Right ventricle myocardium inferior (tissue), 1 donor: ENCODE results near the gene GP2. TPM values are rescaled to one million over a fixed set of nuclear protein-coding genes. Genes with fewer than 3 reads are reported as not detected.

Source experiments
- ATAC-seq: fragments of 200-7000 bp; cut with Tn5 transposase; one replicate; pipeline ENCODE4 v1.9.1; 2020; ENCODE audit warnings: mild to moderate bottlenecking, moderate library complexity
- DNase-seq: peaks from one replicate; pipeline ENCODE4 v3.0.0; 2021; ENCODE audit errors: missing footprints
- intact Hi-C: fragments of 100-400 bp; cut with DNase I; formaldehyde crosslinking; loops from one replicate; pipeline ENCODE4 v1.11.0; 2022
- total RNA-seq: library from RNA; stranded (reverse); fragmentation: NEBNext Ultra II Directional; extraction: Animal tissue kit (Norgen Biotek cat#: 25700); gene quantifications from one replicate; pipeline ENCODE4 v1.2.1, GENCODE V29; 2021
- donor health status: DM: no; HTN: yes; CAD: no; lungs with severe emphysema.

GP2 gene
- total RNA-seq, 1 donor from 2014 or later: not detected

GRCh38 chr16:20268409-20268808 lies 58.9 kb downstream of the GP2 start:
- DNase-seq (no peak), ATAC-seq (no peak)
- intact Hi-C loops: no loop called here

- intact Hi-C loops: no loop called here
- ATAC-seq (no peak), DNase-seq (no peak)
Observed at GRCh38 chr16:20265019-20265418, 62.3 kb downstream of the GP2 start.

GRCh38 chr16:20263138-20263855 lies 64.0 kb downstream of the GP2 start:
- intact Hi-C loops: no loop called here
- no peak for DNase-seq
- ATAC-seq: no peak

- ATAC-seq (no peak), DNase-seq (no peak)
- intact Hi-C loops: no loop called here
Observed at GRCh38 chr16:20262248-20262647, 65.1 kb downstream of the GP2 start.

GRCh38 chr16:20260215-20261009 lies 66.9 kb downstream of the GP2 start:
- DNase-seq (no peak), ATAC-seq (no peak)
- intact Hi-C loops: no loop called here

Other genes starting within 250 kb of the GP2 start
- not detected for gene UMOD, start 25.2 kb upstream of the GP2 start, total RNA-seq
- gene PDILT, start 77.2 kb upstream of the GP2 start, total RNA-seq: not detected
- gene ACSM5, start 82.0 kb upstream of the GP2 start, total RNA-seq: 1.5 TPM
- not detected for gene ACSM2A, start 124.0 kb upstream of the GP2 start, total RNA-seq
- gene ACSM2B, start 248.9 kb upstream of the GP2 start, total RNA-seq: not detected